ENCODE measurements around the gene PBX4.

The PBX4 gene

DNA sequence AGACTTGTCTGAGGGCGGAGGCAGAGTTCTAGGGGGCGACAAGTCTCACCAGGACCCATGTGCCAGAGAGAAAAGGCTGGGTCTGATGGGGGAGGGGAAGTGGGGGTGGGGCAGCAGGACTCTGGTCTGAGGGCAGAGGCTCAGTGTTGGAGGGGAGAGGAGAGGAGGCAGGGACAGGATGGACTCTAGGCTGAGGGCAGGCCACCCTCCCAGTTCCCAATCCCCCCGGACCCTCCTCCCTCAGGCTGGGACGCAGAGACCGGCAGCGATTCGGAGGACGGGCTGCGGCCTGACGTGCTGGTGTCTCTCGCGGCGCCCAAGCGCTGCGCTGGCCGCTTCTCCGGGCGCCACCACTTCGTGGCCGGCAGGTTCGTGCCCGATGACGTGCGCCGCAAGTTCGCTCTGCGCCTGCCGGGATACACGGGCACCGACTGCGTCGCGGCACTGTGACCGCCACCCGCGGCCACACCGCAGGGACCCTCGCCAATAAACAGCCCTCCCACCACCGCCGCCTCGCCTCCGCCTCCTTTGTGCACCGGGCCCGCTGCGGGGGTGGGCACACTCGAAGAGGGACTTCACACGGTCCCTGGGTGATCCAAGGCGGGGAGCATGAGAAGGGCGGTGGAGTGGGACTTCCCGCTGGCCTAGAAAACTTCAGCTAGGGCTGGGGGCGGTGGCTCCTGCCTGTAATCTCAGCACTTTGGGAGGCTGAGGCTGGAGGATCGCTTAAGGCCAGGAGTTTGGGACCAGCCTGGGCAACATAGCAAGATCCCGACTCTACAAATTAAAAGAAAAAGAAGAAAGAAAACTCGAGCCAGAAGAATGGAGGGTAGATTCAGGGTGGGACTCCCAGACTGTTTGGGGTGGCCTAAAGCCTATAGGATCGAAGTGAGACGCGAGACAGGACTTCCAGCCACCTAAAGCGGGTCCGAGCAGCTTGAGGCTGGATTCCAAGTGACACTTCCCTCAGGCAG lies 81.1 kb downstream of the PBX4 start:
- H3K36me3 Mint-ChIP-seq (ENCODE audit: low read depth), result peaks cover 4% of the 10 kb centered on the region
- H3K4me1 Mint-ChIP-seq (ENCODE audit: low read depth), result peaks cover 13% of the 10 kb centered on the region
- H3K4me3 Mint-ChIP-seq, result peak overlapping the region; percentile 15
- H3K27me3 Mint-ChIP-seq (ENCODE audit: low read depth), result peaks cover 21% of the 10 kb centered on the region
- DNase-seq (ENCODE audit: low spot score), result no peak
- H3K9me3 Mint-ChIP-seq, result no peaks in the 10 kb centered on the region
- H3K27ac Mint-ChIP-seq, result peak overlapping the region; percentile 78

DNA sequence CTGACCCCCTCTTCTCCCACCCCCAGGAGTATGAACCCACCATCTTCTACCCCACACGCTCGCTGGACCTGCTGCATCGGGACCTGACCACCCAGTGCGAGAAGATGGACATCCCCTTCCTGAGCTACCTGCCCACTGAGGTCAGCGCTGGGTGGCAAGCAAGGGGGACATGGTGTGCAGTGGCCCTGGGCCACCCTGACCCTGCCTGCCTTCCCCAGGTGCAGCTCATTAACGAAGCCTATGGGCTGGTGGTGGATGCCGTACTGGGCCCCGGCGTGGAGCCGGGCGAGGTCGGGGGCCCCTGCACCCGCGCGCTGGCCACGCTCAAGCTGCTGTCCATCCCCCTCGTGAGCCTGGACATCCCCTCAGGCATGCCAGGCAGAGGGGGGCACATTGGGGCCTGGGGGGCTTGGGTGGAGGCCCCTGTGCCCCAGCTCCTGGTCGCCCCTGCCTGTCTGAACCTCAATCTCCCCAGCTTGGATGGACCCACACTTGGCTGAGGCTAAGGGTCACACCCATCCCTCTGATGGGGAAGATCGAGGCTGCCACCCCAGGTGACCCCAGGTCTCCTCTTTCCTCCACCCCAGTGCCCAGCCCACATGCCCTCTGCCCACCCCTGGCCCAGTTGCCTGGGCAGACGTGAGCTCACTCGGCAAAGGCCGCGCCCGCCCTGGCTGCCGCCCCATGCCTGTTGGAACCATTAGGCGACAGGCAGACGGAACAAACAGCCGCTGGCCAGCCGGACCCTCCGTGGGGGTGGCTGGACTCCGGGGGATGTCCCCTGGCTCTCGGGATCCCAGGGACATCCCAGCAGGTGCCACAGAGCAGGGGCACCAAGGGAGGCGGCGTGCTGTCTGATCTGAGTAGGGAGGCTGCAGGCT lies 82.9 kb downstream of the PBX4 start:
- no peak overlapping the region for H3K27ac Mint-ChIP-seq
- H3K4me1 Mint-ChIP-seq (ENCODE audit: low read depth), result peaks cover 12% of the 10 kb centered on the region
- no peak for DNase-seq (ENCODE audit: low spot score)
- peaks cover 18% of the 10 kb centered on the region for H3K27me3 Mint-ChIP-seq (ENCODE audit: low read depth)
- no peaks in the 10 kb centered on the region for H3K9me3 Mint-ChIP-seq
- no peak overlapping the region for H3K4me3 Mint-ChIP-seq
- peaks cover 7% of the 10 kb centered on the region for H3K36me3 Mint-ChIP-seq (ENCODE audit: low read depth)

DNA sequence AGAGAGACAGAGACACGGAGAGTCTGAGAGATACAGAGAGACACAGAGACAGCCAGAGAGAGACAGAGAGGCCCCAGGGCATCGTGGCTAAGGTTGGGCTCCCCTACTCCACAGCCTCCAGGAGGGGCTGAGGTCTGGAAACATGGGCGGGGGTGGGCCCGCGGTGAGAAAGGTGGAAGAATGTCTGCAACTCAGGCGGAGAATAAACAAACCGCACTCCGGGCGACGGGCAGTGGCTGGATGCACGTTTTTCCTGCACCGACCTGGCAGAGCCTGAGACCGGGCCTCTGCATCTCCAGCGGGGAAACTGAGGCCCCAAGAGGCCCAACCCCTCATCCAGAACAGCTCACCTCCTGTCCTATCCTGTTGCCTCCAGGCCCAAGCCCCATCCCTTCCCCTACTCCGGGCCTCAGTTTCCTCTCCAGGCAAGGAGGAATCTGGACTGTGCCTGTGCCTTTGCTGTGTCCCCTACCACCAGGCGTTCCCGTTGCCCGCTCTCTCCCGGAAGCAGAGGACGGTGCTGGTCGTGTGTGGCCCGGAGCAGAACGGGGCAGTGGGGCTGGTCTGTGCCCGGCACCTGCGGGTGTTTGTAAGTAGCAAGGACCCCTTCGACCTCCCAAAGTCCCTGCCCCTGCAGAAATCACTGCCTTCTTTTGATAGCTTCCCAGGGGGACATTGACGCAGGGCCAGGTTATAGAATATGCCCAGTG lies 83.8 kb downstream of the PBX4 start:
- Mint-ChIP-seq H3K27ac (peak overlapping the region; percentile 32), H3K4me1 (ENCODE audit: low read depth) (peaks cover 12% of the 10 kb centered on the region), H3K9me3 (no peaks in the 10 kb centered on the region), H3K36me3 (ENCODE audit: low read depth) (peaks cover 7% of the 10 kb centered on the region), H3K27me3 (ENCODE audit: low read depth) (peaks cover 18% of the 10 kb centered on the region), H3K4me3 (no peak overlapping the region)
- no peak for DNase-seq (ENCODE audit: low spot score)

DNA sequence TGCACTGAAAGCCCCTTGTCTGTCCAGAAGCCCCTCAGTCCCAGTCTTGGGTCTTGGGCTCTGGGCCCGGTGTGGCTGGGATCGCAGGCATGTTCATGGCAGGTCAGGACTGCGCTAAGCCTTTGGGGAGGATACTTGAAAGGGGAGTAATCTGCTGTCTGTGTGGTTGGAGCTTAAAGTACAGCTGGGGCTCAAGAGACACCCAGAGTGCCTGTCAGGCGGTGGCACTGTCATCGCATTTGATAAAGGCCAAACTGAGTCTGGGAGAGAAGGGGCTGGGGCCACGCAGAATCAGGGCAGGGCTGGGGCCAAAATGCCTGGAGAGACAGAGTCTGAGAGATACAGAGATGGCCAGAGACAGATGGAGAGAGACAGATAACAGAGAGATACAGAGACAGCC lies 84.6 kb downstream of the PBX4 start:
- Mint-ChIP-seq H3K27me3 (ENCODE audit: low read depth) (peaks cover 15% of the 10 kb centered on the region), H3K4me3 (no peak overlapping the region), H3K36me3 (ENCODE audit: low read depth) (peaks cover 9% of the 10 kb centered on the region), H3K27ac (no peak overlapping the region), H3K9me3 (no peaks in the 10 kb centered on the region), H3K4me1 (ENCODE audit: low read depth) (peaks cover 10% of the 10 kb centered on the region)
- no peak for DNase-seq (ENCODE audit: low spot score)

DNA sequence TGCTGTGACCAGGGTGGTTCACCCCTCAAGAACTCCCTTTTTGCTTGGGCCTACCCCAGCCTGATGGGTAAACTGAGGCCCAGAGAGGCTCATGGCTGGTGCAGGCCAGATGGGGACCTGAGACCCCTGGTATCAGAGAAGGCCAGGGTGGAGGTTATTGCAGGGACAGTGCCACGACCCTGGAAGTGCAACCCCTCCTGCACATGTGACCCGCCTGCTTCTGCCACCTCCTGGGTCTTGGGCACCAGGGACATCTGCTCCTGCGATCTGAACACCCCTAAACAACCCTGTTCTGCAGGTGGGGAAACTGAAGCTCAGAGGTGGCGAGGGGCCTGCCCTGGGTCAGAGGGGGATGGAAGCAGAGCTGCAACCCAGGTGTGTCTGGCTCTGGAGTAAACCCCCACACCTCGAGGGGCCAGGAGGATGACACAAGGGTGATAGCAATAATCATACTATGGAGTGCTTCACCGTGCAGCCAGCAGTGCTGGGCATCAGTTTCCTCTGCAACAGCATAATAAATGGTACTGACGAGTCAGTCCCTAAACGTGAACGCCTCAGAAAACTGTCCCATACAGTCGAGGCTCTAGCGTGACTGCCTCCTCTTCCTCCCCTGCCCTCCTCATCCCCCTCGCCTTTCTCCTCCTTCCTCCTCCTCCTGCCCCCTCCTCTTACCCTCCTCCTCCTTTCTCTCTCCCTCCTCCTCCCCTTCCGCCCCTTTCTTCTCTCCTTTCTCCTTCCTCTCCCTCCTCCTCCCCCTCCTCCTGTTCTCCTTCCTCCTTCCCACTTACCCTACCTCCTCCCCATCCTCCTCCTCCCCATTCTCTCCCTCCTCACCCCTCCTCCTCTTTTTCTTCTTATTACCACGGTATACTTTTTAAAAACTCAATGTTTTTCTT lies 85.4 kb downstream of the PBX4 start:
- H3K27me3 Mint-ChIP-seq (ENCODE audit: low read depth), result peaks cover 10% of the 10 kb centered on the region
- H3K27ac Mint-ChIP-seq, result no peak overlapping the region
- no peaks in the 10 kb centered on the region for H3K9me3 Mint-ChIP-seq
- no peak for DNase-seq (ENCODE audit: low spot score)
- H3K4me1 Mint-ChIP-seq (ENCODE audit: low read depth), result peaks cover 6% of the 10 kb centered on the region
- H3K36me3 Mint-ChIP-seq (ENCODE audit: low read depth), result peaks cover 13% of the 10 kb centered on the region
- no peak overlapping the region for H3K4me3 Mint-ChIP-seq

DNA sequence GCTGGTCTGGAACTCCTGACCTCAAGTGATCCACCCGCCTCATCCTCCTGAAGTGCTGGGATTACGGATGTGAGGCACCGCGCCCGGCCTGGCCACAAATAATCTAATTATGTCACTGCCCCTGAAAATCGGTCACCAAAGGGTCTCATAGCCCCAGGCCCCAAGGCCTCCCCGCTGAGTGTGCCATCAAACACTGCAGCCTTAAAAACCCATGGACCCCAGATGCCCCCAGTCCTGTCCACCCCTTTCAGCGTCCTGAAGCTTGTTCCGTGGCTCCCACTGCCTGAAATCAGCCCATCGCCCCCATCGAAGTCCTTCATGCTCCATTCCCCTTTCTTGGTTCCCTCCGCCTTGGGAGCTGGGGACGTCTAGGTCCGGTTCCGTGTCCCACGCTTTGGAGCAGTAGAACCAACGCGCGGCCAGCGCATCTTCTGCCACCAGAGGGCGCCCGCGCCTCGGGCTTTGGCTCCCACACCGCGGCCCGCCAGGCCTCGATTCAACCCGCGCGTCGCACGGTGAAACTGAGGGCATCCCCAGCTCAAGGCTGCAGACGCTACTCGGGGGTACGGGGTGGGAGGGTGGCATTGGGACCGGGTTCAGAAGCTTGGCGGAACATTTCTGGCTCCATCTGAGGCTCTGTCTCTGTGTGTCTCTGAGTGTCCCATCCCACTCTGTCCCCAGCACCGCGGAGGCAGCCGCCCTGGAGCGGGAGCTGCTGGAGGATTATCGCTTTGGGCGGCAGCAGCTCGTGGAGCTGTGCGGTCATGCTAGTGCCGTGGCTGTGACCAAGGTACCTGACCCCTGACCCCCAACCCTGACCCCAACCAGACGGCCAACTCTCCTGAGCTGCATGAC lies 86.3 kb downstream of the PBX4 start:
- peak overlapping the region; percentile 52 for H3K27ac Mint-ChIP-seq

DNA sequence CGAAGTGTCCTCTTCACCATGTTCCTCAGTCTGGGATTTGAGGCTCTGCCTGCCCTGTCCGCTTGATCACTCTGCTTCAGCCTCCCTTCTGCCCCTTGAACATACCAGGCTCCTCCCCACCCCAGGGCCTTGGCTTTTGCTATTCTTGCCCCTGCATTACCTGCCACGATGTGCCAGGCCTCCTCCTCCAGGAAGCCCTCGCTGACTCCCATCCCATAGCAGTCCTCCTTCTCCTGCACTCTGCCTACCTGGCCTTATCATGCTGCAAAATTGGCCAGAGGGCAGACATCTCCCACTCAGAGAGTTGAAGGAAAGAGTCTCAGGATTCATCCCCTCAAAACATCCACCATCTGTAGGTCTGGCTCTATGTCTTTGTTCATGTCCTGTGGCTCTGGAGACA lies 87.6 kb downstream of the PBX4 start:
- peak overlapping the region; percentile 34 for H3K27ac Mint-ChIP-seq

More for the DNA sequence above, 86.3 kb downstream of the PBX4 start:
- DNase-seq (ENCODE audit: low spot score), result peak; percentile 77
- H3K36me3 Mint-ChIP-seq (ENCODE audit: low read depth), result peaks cover 14% of the 10 kb centered on the region
- no peak overlapping the region for H3K4me3 Mint-ChIP-seq
- H3K9me3 Mint-ChIP-seq, result no peaks in the 10 kb centered on the region
- peaks cover 2% of the 10 kb centered on the region for H3K4me1 Mint-ChIP-seq (ENCODE audit: low read depth)
- peaks cover 6% of the 10 kb centered on the region for H3K27me3 Mint-ChIP-seq (ENCODE audit: low read depth)

DNA sequence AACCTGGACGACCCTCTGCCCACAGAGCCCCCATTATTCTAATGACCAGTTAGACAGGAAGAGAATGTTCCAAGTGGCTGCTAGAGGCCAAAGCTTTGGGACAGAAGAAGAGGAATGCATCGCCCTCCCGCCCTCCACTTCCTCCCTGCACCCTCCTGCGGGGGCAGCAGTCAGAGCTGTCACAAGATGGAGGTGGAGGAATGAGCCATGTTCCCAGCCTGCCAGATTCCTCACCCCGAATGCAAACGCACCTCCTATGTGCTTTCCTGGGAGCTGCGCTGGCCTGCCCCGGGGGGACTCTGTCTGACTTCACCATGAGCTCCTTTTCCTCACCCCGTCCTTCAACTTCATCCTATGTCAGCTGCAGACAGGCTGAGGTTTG lies 88.1 kb downstream of the PBX4 start:
- no peaks in the 10 kb centered on the region for H3K9me3 Mint-ChIP-seq
- H3K27me3 Mint-ChIP-seq (ENCODE audit: low read depth), result no peaks in the 10 kb centered on the region
- no peak overlapping the region for H3K4me3 Mint-ChIP-seq
- H3K27ac Mint-ChIP-seq, result peak overlapping the region; percentile 15
- no peak for DNase-seq (ENCODE audit: low spot score)
- peaks cover 13% of the 10 kb centered on the region for H3K36me3 Mint-ChIP-seq (ENCODE audit: low read depth)
- peaks cover 2% of the 10 kb centered on the region for H3K4me1 Mint-ChIP-seq (ENCODE audit: low read depth)

More for the DNA sequence above, 87.6 kb downstream of the PBX4 start:
- Mint-ChIP-seq H3K4me3 (no peak overlapping the region), H3K36me3 (ENCODE audit: low read depth) (peaks cover 13% of the 10 kb centered on the region), H3K27me3 (ENCODE audit: low read depth) (no peaks in the 10 kb centered on the region), H3K9me3 (no peaks in the 10 kb centered on the region), H3K4me1 (ENCODE audit: low read depth) (peaks cover 2% of the 10 kb centered on the region)
- no peak for DNase-seq (ENCODE audit: low spot score)

DNA sequence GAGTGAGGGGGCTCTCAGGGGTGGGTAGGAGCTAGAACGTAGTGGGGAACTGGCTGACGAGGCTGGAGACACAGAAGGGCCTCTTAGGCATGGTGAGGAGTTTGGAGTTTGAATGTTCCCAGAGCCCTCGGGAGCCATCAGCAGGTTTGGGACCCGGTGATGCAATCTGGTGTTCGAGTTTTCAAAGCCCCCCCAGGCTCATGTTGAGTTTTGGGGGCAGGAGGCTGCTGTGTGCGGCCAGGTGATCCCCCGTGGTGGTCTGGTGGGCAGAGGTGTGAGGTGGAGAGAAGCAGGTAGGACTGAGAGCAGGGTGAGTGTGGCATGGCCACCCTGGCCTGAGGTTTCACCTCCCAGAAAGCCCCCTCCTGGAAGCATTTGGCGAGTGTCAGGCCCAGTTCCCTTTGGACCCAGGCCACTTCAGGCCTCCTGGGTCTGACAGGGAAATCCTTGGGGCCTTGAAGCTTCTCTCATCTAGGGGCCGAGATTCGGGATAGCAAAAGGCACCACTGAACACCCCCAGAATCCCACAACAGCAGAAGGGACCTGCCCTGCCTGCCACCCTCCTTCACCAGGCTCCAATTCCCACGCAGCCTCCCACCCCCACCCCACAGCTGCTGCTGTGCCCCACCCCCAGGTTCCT lies 88.6 kb downstream of the PBX4 start:
- no peak for DNase-seq (ENCODE audit: low spot score)
- Mint-ChIP-seq H3K4me3 (no peak overlapping the region), H3K27ac (no peak overlapping the region), H3K27me3 (ENCODE audit: low read depth) (no peaks in the 10 kb centered on the region), H3K36me3 (ENCODE audit: low read depth) (peaks cover 13% of the 10 kb centered on the region), H3K4me1 (ENCODE audit: low read depth) (peaks cover 2% of the 10 kb centered on the region), H3K9me3 (no peaks in the 10 kb centered on the region)

DNA sequence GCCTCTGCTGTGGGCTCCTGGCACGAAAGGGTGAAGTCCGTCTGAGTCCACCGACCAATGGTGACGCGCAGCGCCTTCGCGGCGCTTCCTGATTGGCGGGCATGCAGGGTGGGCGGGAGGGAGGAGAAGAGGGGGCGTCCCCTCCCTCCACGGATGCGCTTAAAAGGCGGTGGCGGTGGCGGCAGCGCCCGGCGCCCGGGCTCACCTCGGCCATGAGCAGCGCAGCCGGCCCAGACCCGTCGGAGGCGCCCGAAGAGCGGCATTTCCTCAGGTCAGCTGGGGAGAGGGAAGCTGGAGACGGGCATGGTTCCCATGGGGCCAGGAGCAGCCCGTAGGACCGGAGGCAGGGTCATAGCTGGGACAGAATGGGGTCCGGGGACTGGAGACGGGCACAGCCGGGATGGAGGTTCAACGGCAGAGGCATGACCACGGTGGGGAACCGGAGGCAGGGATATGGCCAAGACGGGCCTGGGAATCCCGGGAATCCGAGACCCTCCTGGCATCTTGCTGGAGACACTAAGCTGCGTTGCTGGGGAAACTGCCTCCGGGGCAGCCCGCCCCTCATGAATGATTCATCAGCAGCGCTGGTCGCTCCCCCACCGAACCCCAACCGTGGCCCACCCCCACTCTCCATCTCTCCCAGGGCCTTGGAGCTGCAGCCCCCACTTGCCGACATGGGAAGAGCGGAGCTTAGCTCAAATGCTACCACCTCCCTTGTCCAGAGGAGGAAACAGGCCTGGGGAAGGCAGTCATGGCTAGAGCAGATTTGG lies 89.6 kb downstream of the PBX4 start, which contains the start of gene YJEFN3:
Gene YJEFN3 (plus strand): TSS at position 191 of the 770 bp plus-strand sequence. CDS start 22 bp downstream, at position 213.
- H3K36me3 Mint-ChIP-seq (ENCODE audit: low read depth), result peaks cover 16% of the 10 kb centered on the region
- no peak within 1 kb of the TSS for H3K27ac Mint-ChIP-seq
- no peaks in the 10 kb centered on the region for H3K9me3 Mint-ChIP-seq
- no peaks in the 10 kb centered on the region for H3K27me3 Mint-ChIP-seq (ENCODE audit: low read depth)
- H3K4me3 Mint-ChIP-seq, result no peak within 1 kb of the TSS
- no peak for DNase-seq (ENCODE audit: low spot score)
- H3K4me1 Mint-ChIP-seq (ENCODE audit: low read depth), result peaks cover 2% of the 10 kb centered on the region

Measured in T-helper 2 cell treated with Interferon-gamma antibody and Interleukin-4, amounts not matched to agents 5 μg/mL and 100 μg/mL, for 36 hours (primary cell).